Endothelial cell of umbilical vein (primary cell): ENCODE results near the gene OLFML2A. TPM values are rescaled to one million over a fixed set of nuclear protein-coding genes. Genes with fewer than 3 reads are reported as not detected.

Source experiments
- BruUV-seq: library from RNA; stranded (reverse); fragments of 400-500 nt; replicated peaks from 2 replicates; lab custom pipeline; 2021; lab: Mats Ljungman, UMichigan
- CTCF ChIA-PET: fragments of 300-600, 350-600 bp; sonication (Branson Sonifier 250); formaldehyde crosslinking; loops from one replicate; lab custom pipeline; 2021; ENCODE audit warnings: antibody characterized with exemption, inconsistent platforms; lab: Charles Lee
- POLR2A ChIA-PET: fragments of 300-600, 350-600 bp; sonication (Branson Sonifier 250); formaldehyde crosslinking; loops from one replicate; lab custom pipeline; 2021; ENCODE audit warnings: antibody characterized with exemption, inconsistent platforms; lab: Charles Lee
- DNase-seq: peaks from one replicate; pipeline ENCODE4 v3.0.0-alpha.2; 2011; ENCODE audit warnings: low read depth, low spot score
- FAIRE-seq: peaks from 2 replicates; lab custom pipeline; 2011; peaks lifted over from hg19 to GRCh38; lab: Jason Lieb, UNC
- H2AFZ ChIP-seq: 2 replicates; pipeline ENCODE4 v1.6.0; 2012; ENCODE audit warnings: low read depth, low read length, control low read depth, inconsistent platforms
- H3K27ac ChIP-seq: 2 replicates; pipeline ENCODE4 v1.5.1; 2011; ENCODE audit warnings: low read depth, mild to moderate bottlenecking, control low read depth, low read length, moderate library complexity; ENCODE audit not compliant: insufficient read depth
- H3K27me3 ChIP-seq, 2 experiments: 2 replicates each; pipeline versions ENCODE4 v1.6.0 to v1.6.1; 2011; ENCODE audit warnings: low read length in 2 of 2, mixed read lengths in 1 of 2; ENCODE audit not compliant: control insufficient read depth in 2 of 2, insufficient read depth in 2 of 2
- H3K36me3 ChIP-seq, 2 experiments: 2 replicates in 1 of 2; 3 replicates in 1 of 2; pipeline ENCODE4 v1.5.1; 2011; ENCODE audit warnings: low read length in 2 of 2, mild to moderate bottlenecking in 1 of 2, moderate library complexity in 1 of 2; ENCODE audit not compliant: control insufficient read depth in 2 of 2, insufficient read depth in 2 of 2; ENCODE audit errors: extremely low read depth in 1 of 2
- H3K4me1 ChIP-seq: 3 replicates; pipeline ENCODE4 v1.5.1; 2011; ENCODE audit warnings: mild to moderate bottlenecking, low read length; ENCODE audit not compliant: control insufficient read depth, insufficient read depth; ENCODE audit errors: extremely low read depth
- H3K4me2 ChIP-seq: 2 replicates; pipeline ENCODE4 v1.6.1; 2011; ENCODE audit warnings: low read length, control low read depth, mixed read lengths; ENCODE audit not compliant: insufficient read depth
- H3K4me3 ChIP-seq, 3 experiments: fragments of 200-600 bp in 1 of 3; sonication (generic), shearing (Covaris generic) in 1 of 3; replicated peaks in 1 of 3; 2 replicates each; pipeline ENCODE4 v1.5.1; 2011 to 2016; ENCODE audit warnings: control low read depth in 3 of 3, low read length in 3 of 3, mild to moderate bottlenecking in 2 of 3, inconsistent platforms in 1 of 3, low read depth in 1 of 3, moderate library complexity in 1 of 3; ENCODE audit not compliant: insufficient read depth in 1 of 3
- H3K79me2 ChIP-seq: 2 replicates; pipeline ENCODE4 v1.6.0; 2012; ENCODE audit warnings: low read length, inconsistent platforms; ENCODE audit not compliant: control insufficient read depth, insufficient read depth
- H3K9ac ChIP-seq: replicated peaks from 2 replicates; pipeline ENCODE3; 2011; ENCODE audit warnings: low read length, control low read depth; ENCODE audit not compliant: insufficient read depth; ENCODE audit errors: extremely low read depth
- H3K9me1 ChIP-seq: replicated peaks from 3 replicates; pipeline ENCODE4 v1.6.0; 2011; ENCODE audit warnings: mild to moderate bottlenecking, low read length; ENCODE audit not compliant: control insufficient read depth, insufficient read depth; ENCODE audit errors: extremely low read depth
- H3K9me3 ChIP-seq: replicated peaks from 2 replicates; pipeline ENCODE4 v1.5.1; 2012; ENCODE audit warnings: low read length, inconsistent platforms; ENCODE audit not compliant: control insufficient read depth, insufficient read depth
- H4K20me1 ChIP-seq: replicated peaks from 2 replicates; pipeline ENCODE3; 2011; ENCODE audit warnings: mild to moderate bottlenecking, low read length; ENCODE audit not compliant: control insufficient read depth, insufficient read depth; ENCODE audit errors: extremely low read depth
- EZH2 ChIP-seq: IDR thresholded peaks from 2 replicates; pipeline ENCODE4 v1.6.1; 2012; ENCODE audit warnings: borderline replicate concordance, low read depth, mild to moderate bottlenecking, moderate library complexity, low read length, inconsistent platforms; ENCODE audit not compliant: severe bottlenecking
- FOS ChIP-seq: IDR thresholded peaks from 2 replicates; pipeline ENCODE4 v1.6.1; 2011; ENCODE audit warnings: mild to moderate bottlenecking, low read length, moderate library complexity, borderline replicate concordance; ENCODE audit not compliant: insufficient read depth
- GATA2 ChIP-seq: IDR thresholded peaks from 2 replicates; pipeline ENCODE4 v1.7.0; 2011; ENCODE audit warnings: low read depth, mild to moderate bottlenecking, moderate library complexity, mixed read lengths, low read length; ENCODE audit not compliant: insufficient read length, insufficient read depth
- JUN ChIP-seq: IDR thresholded peaks from 2 replicates; pipeline ENCODE4 v1.6.1; 2011; ENCODE audit warnings: borderline replicate concordance, low read depth; ENCODE audit not compliant: insufficient read length, insufficient read depth
- MYC ChIP-seq: IDR thresholded peaks from one replicate; pipeline ENCODE4 v1.6.1; 2011; ENCODE audit warnings: mild to moderate bottlenecking, low read depth, low read length
- POLR2A ChIP-seq: IDR thresholded peaks from 2 replicates; pipeline ENCODE4 v1.6.1; 2012; ENCODE audit warnings: low read depth, mild to moderate bottlenecking, control low read depth, low read length
- POLR2AphosphoS5 ChIP-seq: IDR thresholded peaks from 2 replicates; pipeline ENCODE4 v1.6.1; 2012; ENCODE audit warnings: low read depth, mild to moderate bottlenecking, control low read depth, low read length, moderate library complexity; ENCODE audit not compliant: insufficient read depth
- dilution Hi-C: fragments of 300-500 bp; cut with MboI; formaldehyde crosslinking; loops from one replicate; pipeline ENCODE4 v1.15.0; 2019; ENCODE audit warnings: low sequenced_read_pairs; ENCODE audit not compliant: extremely low pct_ligation_motif_present
- intact Hi-C: fragments of 100-400 bp; cut with micrococcal nuclease; formaldehyde crosslinking; loops from one replicate; pipeline ENCODE4 v1.10.0; 2022
- polyA plus RNA-seq, 4 experiments: library from polyadenylated mRNA; depleted of rRNA in 3 of 4; stranded (reverse) in 3 of 4; unstranded in 1 of 4; fragments of >200 nt; gene quantifications; 2 replicates each; pipeline versions ENCODE4 v1.2.1 to v1.2.3, GENCODE V29; 2011 to 2012; ENCODE audit warnings: missing spikeins in 1 of 4
- total RNA-seq: library from RNA; stranded (reverse); gene quantifications from 2 replicates; pipeline ENCODE4 v1.2.3, GENCODE V29; 2021
- TF ChIP-seq, protein P1 (sequence below): IDR thresholded peaks from 2 replicates; pipeline ENCODE4 v1.6.1; 2011; ENCODE audit not compliant: insufficient read depth, insufficient read length
- TF ChIP-seq, protein P2 (sequence below), 2 donors: IDR thresholded peaks; 1 replicate in 1 of 2; 2 replicates in 1 of 2; pipeline ENCODE4 v1.5.1; 2011; ENCODE audit warnings: low read length in 2 of 2, mild to moderate bottlenecking in 2 of 2, moderate library complexity in 2 of 2, control low read depth in 1 of 2, inconsistent platforms in 1 of 2, low read depth in 1 of 2; ENCODE audit not compliant: insufficient read depth in 1 of 2; ENCODE audit errors: extremely low read depth in 1 of 2

OLFML2A gene
- total and polyA plus RNA-seq, 2 donors (not counting 3 experiments of a cell fraction or from before 2014, with no cell fraction given) = 0.92 to 1.1 TPM

DNA sequence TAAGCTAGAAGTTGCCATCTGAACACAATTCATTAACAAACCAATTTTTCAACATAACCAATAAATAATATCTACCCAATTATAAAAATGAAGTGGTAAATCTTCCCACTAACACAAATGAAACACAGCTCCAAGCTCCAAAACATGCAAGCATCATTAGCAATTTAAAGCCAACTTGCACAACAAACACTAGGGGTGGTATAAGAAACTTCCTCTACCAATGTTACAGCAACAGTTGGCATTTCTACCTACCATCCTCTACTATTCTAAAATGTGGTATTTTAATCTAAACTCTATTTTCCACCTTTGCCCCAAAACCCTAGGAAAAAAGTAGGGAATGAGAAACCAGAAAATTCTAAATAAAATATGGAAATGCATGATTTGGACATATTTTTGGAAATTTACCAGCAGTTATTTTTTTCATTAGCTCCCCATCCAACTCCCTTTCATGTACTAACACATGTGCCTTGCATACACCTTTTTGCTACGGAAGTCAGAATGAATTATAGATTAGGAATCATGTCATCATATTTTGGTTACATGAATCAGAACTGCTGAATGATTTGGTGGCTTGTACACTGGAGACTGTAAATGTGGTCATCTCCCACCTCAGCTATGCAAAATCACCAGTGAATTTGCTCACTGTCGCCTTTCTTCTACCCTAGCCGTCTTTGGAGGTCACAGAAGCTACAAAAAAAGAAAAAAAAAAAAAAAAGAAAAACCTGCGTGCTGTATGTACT lies 9.9 kb upstream of the OLFML2A start:
- no peak for DNase-seq
- no TSS peak for BruUV-seq
- Histone ChIP-seq H3K4me3 (no peak overlapping the region), H3K79me2 (no peaks in the 10 kb centered on the region), H3K4me1 (peaks cover 10% of the 10 kb centered on the region), H3K27ac (no peak overlapping the region), H2AFZ (no peak overlapping the region), H4K20me1 (peaks cover 2% of the 10 kb centered on the region), H3K27me3 (peaks cover 51 to 79% of the 10 kb centered on the region in 2 experiments), H3K9me3 (no peaks in the 10 kb centered on the region), H3K9ac (no peak overlapping the region), H3K36me3 (no peaks in the 10 kb centered on the region), H3K4me2 (no peak overlapping the region), H3K9me1 (no peaks in the 10 kb centered on the region)
- POLR2A ChIA-PET = no interaction called here
- FAIRE-seq = no peak
- TF ChIP-seq, protein P1, sequence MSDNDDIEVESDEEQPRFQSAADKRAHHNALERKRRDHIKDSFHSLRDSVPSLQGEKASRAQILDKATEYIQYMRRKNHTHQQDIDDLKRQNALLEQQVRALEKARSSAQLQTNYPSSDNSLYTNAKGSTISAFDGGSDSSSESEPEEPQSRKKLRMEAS = no peak
- intact Hi-C loops (loop anchor here (5.0 kb wide), 1 partner anchor 215 kb away; no protein-coding TSS in a partner anchor), dilution Hi-C loops (no loop called here)
- CTCF ChIA-PET = interaction anchor here (0.6 to 9.4 kb wide), 11 partner anchors 8 to 230 kb away, joined by 3 to 82 read pairs (median 4); partner anchors contain the start of gene WDR38

DNA sequence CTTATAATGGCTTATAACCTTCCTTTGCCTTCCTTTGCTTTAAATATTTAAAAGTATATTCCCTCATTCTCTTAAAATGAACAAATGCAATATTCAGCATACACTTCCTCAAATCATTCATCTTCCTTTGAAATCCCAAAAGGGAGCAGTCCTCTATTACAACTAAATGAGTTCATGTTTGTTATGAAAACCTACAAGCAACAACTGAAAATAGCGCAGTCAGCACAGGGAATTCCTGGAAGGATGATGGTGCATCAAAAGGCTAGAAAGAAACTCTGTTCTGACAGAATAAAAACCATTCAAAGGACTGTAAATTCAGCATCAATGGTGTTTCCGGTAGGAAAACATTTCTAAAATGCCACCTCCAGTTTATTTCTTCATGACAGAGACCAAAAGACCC lies 9.1 kb upstream of the OLFML2A start:
- H4K20me1 ChIP-seq = peaks cover 2% of the 10 kb centered on the region
- H3K27me3 ChIP-seq = peaks cover 49 to 70% of the 10 kb centered on the region in 2 experiments
- no peak overlapping the region for H3K27ac ChIP-seq
- H3K79me2 ChIP-seq = no peaks in the 10 kb centered on the region
- no peaks in the 10 kb centered on the region for H3K9me1 ChIP-seq
- no TSS peak for BruUV-seq
- TF ChIP-seq POLR2AphosphoS5 = no peak
- no peak for TF ChIP-seq JUN
- no peak for TF ChIP-seq POLR2A
- TF ChIP-seq, protein P1 = no peak
- TF ChIP-seq FOS = no peak
- TF ChIP-seq, protein P2, sequence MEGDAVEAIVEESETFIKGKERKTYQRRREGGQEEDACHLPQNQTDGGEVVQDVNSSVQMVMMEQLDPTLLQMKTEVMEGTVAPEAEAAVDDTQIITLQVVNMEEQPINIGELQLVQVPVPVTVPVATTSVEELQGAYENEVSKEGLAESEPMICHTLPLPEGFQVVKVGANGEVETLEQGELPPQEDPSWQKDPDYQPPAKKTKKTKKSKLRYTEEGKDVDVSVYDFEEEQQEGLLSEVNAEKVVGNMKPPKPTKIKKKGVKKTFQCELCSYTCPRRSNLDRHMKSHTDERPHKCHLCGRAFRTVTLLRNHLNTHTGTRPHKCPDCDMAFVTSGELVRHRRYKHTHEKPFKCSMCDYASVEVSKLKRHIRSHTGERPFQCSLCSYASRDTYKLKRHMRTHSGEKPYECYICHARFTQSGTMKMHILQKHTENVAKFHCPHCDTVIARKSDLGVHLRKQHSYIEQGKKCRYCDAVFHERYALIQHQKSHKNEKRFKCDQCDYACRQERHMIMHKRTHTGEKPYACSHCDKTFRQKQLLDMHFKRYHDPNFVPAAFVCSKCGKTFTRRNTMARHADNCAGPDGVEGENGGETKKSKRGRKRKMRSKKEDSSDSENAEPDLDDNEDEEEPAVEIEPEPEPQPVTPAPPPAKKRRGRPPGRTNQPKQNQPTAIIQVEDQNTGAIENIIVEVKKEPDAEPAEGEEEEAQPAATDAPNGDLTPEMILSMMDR (IDR thresholded peaks at IDR 0.05; ENCODE audit: extremely low read depth in 1 of 2, insufficient read depth in 1 of 2, low read depth in 1 of 2, low read length in 2 of 2) = no peak
- TF ChIP-seq GATA2 = no peak
- TF ChIP-seq MYC = no peak
- TF ChIP-seq EZH2 = no peak
- intact Hi-C loops (loop anchor here (5.0 kb wide), 1 partner anchor 216 kb away; no protein-coding TSS in a partner anchor), dilution Hi-C loops (no loop called here)
- POLR2A ChIA-PET = no interaction called here
- H3K4me2 ChIP-seq = no peak overlapping the region
- H3K4me1 ChIP-seq = peaks cover 10% of the 10 kb centered on the region
- CTCF ChIA-PET = interaction anchor here (1.2 to 4.6 kb wide), 3 partner anchors 9 to 85 kb away, joined by 3 to 27 read pairs (median 8); partner anchors contain the start of gene WDR38
- DNase-seq = no peak
- no peak for FAIRE-seq
- no peak overlapping the region for H3K4me3 ChIP-seq
- no peaks in the 10 kb centered on the region for H3K36me3 ChIP-seq
- H3K9me3 ChIP-seq = no peaks in the 10 kb centered on the region
- H3K9ac ChIP-seq = no peak overlapping the region
- no peak overlapping the region for H2AFZ ChIP-seq
